ENCODE data around the gene RFTN1.

GRCh38 chr3:16372362-16373292 is 140.9 kb downstream of the RFTN1 start:
- TF ChIP-seq NR2F2 (IDR thresholded peaks at IDR 0.05): no peak
- no peak for TF ChIP-seq CTCF (IDR thresholded peaks at IDR 0.05; ENCODE audit: low read depth, low read length, missing input control)
- TF ChIP-seq MAX (IDR thresholded peaks at IDR 0.05): no peak
- TF ChIP-seq EGR1 (IDR thresholded peaks at IDR 0.05; ENCODE audit: low read depth in 2 of 2): no peak
- TF ChIP-seq RAD21 (IDR thresholded peaks at IDR 0.05): no peak
- no peak for TF ChIP-seq JUND (IDR thresholded peaks at IDR 0.05)
- TF ChIP-seq GABPA (IDR thresholded peaks at IDR 0.05 in 1 of 2, conservative IDR thresholded peaks at IDR 0.05 in 1 of 2): no peak
- TF ChIP-seq RXRA (IDR thresholded peaks at IDR 0.05): no peak
- no peak for TF ChIP-seq YY1 (IDR thresholded peaks at IDR 0.05)
- TF ChIP-seq ATF3 (IDR thresholded peaks at IDR 0.05): no peak

Measured in liver (tissue), 3 donors.